Embryonic facial prominence (tissue), 1 donor: ENCODE measurements around the gene MAGI1.
"Not testable (repeated sequence)": the region's sequence is repeated elsewhere in the genome, so short reads cannot be mapped to it uniquely, and the experiment has no call there.

Source experiments
- DNase-seq: peaks from one replicate; pipeline ENCODE4 v3.0.0-alpha.2; 2016; ENCODE audit errors: extremely low spot score

Gene MAGI1

GRCh38 chr3:66039590-66039887, 821 bp upstream of the MAGI1 start:
- no peak for DNase-seq

GRCh38 chr3:66038384-66038725, 363 bp downstream of the MAGI1 start:
- DNase-seq = no peak

- no peak for DNase-seq
These were observed 740 bp downstream of the MAGI1 start for GRCh38 chr3:66037986-66038369.

- no peak for DNase-seq
These were observed 1.3 kb downstream of the MAGI1 start for GRCh38 chr3:66037330-66037985.

- DNase-seq = no peak
These were observed 2.1 kb downstream of the MAGI1 start for GRCh38 chr3:66036586-66037148.

- no peak for DNase-seq
These were observed 2.8 kb downstream of the MAGI1 start for GRCh38 chr3:66035763-66036477.

GRCh38 chr3:66033241-66034138, 5.2 kb downstream of the MAGI1 start:
- no peak for DNase-seq

- no peak for DNase-seq
These were observed 7.5 kb downstream of the MAGI1 start for GRCh38 chr3:66031102-66031698.

- DNase-seq = no peak
These were observed 9.3 kb downstream of the MAGI1 start for GRCh38 chr3:66029443-66029842.

GRCh38 chr3:66029014-66029413, 9.7 kb downstream of the MAGI1 start:
- no peak for DNase-seq

GRCh38 chr3:66028457-66028856, 10.3 kb downstream of the MAGI1 start:
- DNase-seq = no peak

- DNase-seq = not testable (repeated sequence)
These were observed 11.6 kb downstream of the MAGI1 start for GRCh38 chr3:66027099-66027498.

GRCh38 chr3:66023738-66024385, 14.9 kb downstream of the MAGI1 start:
- DNase-seq = no peak

GRCh38 chr3:66023229-66023628, 15.5 kb downstream of the MAGI1 start:
- no peak for DNase-seq

GRCh38 chr3:66021731-66022131, 17.0 kb downstream of the MAGI1 start:
- no peak for DNase-seq

GRCh38 chr3:66019896-66020295, 18.8 kb downstream of the MAGI1 start:
- no peak for DNase-seq

GRCh38 chr3:66018057-66019033, 20.4 kb downstream of the MAGI1 start:
- no peak for DNase-seq

GRCh38 chr3:66017591-66017990, 21.1 kb downstream of the MAGI1 start:
- no peak for DNase-seq

- no peak for DNase-seq
These were observed 21.6 kb downstream of the MAGI1 start for GRCh38 chr3:66017084-66017483.

- DNase-seq = no peak
These were observed 22.9 kb downstream of the MAGI1 start for GRCh38 chr3:66015841-66016240.
